ENCODE results near the gene ZFP42.
"Not testable (repeated sequence)": the region's sequence is repeated elsewhere in the genome, so short reads cannot be mapped to it uniquely, and the experiment has no call there.

The ZFP42 gene

DNA sequence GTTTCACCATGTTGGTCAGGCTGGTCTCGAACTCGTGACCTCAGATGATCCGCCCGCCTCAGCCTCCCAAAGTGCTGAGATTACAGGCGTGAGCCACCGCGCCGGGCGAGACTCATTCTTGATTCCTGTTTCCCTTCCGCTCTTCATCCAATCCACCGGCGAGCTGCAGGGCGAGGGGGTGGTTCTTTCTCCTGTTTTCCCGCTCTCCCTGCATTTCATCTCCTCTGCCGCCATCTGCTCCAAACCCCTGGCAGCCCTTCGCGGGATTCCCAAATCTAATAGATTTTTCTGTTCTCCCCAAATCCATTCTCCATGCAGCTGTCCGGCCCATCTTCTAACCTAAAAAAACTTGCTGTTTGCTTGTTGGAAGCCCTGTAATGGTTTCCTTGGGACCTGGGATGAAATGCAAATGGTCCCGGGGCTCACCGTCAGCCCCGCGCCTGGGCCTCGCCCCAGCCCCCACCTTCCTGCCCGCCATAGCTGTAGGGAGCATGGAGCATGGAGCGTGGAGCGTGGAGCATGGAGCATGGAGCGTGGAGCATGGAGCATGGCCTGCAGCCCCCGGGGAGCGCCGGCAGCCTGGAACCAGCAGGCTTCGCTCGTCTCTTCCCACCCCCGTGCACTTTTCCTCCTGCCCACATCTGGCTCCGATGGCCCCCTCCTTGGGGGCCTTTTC, 1.1 kb downstream of the ZFP42 start:
- DNase-seq = no peak
- H3F3A ChIP-seq (ENCODE audit: insufficient read depth, low read length) = no peaks in the 10 kb centered on the region
- H3K4me2 ChIP-seq (ENCODE audit: low read depth, low read length) = no peak overlapping the region
- H3K27me3 ChIP-seq (replicated peaks; ENCODE audit: insufficient read depth, low read length) = no peaks in the 10 kb centered on the region
- TF ChIP-seq EZH2 (optimal IDR thresholded peaks at IDR 0.05; ENCODE audit: low read depth, low read length) = no peak
- no peak for TF ChIP-seq EZH2phosphoT487 (IDR thresholded peaks at IDR 0.05; ENCODE audit: low read length)
- TF ChIP-seq, protein P1, sequence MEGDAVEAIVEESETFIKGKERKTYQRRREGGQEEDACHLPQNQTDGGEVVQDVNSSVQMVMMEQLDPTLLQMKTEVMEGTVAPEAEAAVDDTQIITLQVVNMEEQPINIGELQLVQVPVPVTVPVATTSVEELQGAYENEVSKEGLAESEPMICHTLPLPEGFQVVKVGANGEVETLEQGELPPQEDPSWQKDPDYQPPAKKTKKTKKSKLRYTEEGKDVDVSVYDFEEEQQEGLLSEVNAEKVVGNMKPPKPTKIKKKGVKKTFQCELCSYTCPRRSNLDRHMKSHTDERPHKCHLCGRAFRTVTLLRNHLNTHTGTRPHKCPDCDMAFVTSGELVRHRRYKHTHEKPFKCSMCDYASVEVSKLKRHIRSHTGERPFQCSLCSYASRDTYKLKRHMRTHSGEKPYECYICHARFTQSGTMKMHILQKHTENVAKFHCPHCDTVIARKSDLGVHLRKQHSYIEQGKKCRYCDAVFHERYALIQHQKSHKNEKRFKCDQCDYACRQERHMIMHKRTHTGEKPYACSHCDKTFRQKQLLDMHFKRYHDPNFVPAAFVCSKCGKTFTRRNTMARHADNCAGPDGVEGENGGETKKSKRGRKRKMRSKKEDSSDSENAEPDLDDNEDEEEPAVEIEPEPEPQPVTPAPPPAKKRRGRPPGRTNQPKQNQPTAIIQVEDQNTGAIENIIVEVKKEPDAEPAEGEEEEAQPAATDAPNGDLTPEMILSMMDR (IDR thresholded peaks at IDR 0.05; ENCODE audit: low read length) = no peak
- H4K20me1 ChIP-seq (ENCODE audit: insufficient read depth, low read length) = no peaks in the 10 kb centered on the region
- H3K9ac ChIP-seq (ENCODE audit: low read length) = no peak overlapping the region
- H3K9me2 ChIP-seq (replicated peaks; ENCODE audit: insufficient read depth, low read length) = no peaks in the 10 kb centered on the region
- no peaks in the 10 kb centered on the region for H3K36me3 ChIP-seq (replicated peaks; ENCODE audit: insufficient read depth, low read length)
- H3K27ac ChIP-seq (ENCODE audit: low read length) = no peak overlapping the region
- no peak overlapping the region for H3K4me3 ChIP-seq (ENCODE audit: low read length)
- H2AFZ ChIP-seq (ENCODE audit: low read length) = no peak overlapping the region
- H3K9me3 ChIP-seq (replicated peaks; ENCODE audit: insufficient read depth, low read length) = no peaks in the 10 kb centered on the region
- H3K4me1 ChIP-seq (ENCODE audit: low read length) = no peaks in the 10 kb centered on the region
- H3K79me2 ChIP-seq (ENCODE audit: low read length) = no peaks in the 10 kb centered on the region

DNA sequence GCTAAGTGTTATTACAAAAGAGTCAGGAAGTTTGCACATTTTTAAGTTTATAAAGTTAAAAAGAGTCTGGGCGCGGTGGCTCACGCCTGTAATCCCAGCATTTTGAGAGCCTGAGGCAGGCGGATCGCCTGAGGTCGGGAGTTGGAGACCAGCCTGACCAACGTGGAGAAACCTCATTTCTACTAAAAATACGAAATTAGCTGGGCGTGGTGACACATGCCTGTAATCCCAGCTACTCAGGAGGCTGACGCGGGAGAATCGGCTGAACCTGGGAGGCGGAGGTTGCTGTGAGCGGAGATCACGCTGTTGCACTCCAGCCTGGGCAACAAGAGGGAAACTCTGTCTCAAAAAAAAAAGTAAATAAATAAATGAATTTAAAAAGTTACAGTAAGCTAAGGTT, 2.4 kb downstream of the ZFP42 start:
- H3K9ac ChIP-seq (ENCODE audit: low read length); H2AFZ ChIP-seq (ENCODE audit: low read length); H3F3A ChIP-seq (ENCODE audit: insufficient read depth, low read length); H3K4me3 ChIP-seq (ENCODE audit: low read length); DNase-seq; H4K20me1 ChIP-seq (ENCODE audit: insufficient read depth, low read length); H3K4me2 ChIP-seq (ENCODE audit: low read depth, low read length); H3K4me1 ChIP-seq (ENCODE audit: low read length); H3K36me3 ChIP-seq (replicated peaks; ENCODE audit: insufficient read depth, low read length); H3K79me2 ChIP-seq (ENCODE audit: low read length); H3K27ac ChIP-seq (ENCODE audit: low read length); H3K9me2 ChIP-seq (replicated peaks; ENCODE audit: insufficient read depth, low read length); H3K27me3 ChIP-seq (replicated peaks; ENCODE audit: insufficient read depth, low read length); H3K9me3 ChIP-seq (replicated peaks; ENCODE audit: insufficient read depth, low read length): not testable (repeated sequence)

DNA sequence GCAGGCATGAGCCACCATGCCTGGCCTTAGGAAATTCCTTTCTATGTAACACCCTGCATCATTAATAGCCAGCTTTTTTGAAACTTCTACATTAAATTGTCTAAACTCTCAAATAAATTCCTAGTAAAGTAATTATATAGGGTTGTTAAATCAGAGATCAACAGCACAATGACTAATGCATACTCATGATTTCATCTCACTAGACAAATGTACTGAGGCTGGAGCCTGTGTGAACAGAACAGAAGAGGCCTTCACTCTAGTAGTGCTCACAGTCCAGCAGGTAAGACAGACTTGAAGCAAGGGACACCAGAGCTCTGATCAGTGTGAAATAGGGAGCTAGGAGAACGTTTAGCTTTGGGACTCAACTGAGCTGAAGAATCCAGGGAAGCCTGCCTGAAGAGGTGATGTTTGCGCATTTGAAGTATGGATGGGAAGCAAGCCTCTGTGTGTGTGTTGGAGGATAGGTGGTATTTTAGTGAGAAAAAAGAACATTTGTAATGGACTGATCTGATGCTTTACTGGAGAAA, 3.9 kb downstream of the ZFP42 start:
- H3F3A ChIP-seq (ENCODE audit: insufficient read depth, low read length) = no peaks in the 10 kb centered on the region
- no peak for DNase-seq
- TF ChIP-seq, protein P1 (IDR thresholded peaks at IDR 0.05; ENCODE audit: low read length) = no peak
- TF ChIP-seq EZH2 (optimal IDR thresholded peaks at IDR 0.05; ENCODE audit: low read depth, low read length) (no peak), EZH2phosphoT487 (IDR thresholded peaks at IDR 0.05; ENCODE audit: low read length) (no peak)
- H3K27me3 ChIP-seq (replicated peaks; ENCODE audit: insufficient read depth, low read length) = no peaks in the 10 kb centered on the region
- H2AFZ ChIP-seq (ENCODE audit: low read length) = no peak overlapping the region
- H4K20me1 ChIP-seq (ENCODE audit: insufficient read depth, low read length) = no peaks in the 10 kb centered on the region
- H3K79me2 ChIP-seq (ENCODE audit: low read length) = no peaks in the 10 kb centered on the region
- no peaks in the 10 kb centered on the region for H3K9me3 ChIP-seq (replicated peaks; ENCODE audit: insufficient read depth, low read length)
- no peak overlapping the region for H3K27ac ChIP-seq (ENCODE audit: low read length)
- no peaks in the 10 kb centered on the region for H3K4me1 ChIP-seq (ENCODE audit: low read length)
- no peaks in the 10 kb centered on the region for H3K9me2 ChIP-seq (replicated peaks; ENCODE audit: insufficient read depth, low read length)
- H3K4me3 ChIP-seq (ENCODE audit: low read length) = no peak overlapping the region
- no peaks in the 10 kb centered on the region for H3K36me3 ChIP-seq (replicated peaks; ENCODE audit: insufficient read depth, low read length)
- no peak overlapping the region for H3K9ac ChIP-seq (ENCODE audit: low read length)
- H3K4me2 ChIP-seq (ENCODE audit: low read depth, low read length) = no peak overlapping the region

DNA sequence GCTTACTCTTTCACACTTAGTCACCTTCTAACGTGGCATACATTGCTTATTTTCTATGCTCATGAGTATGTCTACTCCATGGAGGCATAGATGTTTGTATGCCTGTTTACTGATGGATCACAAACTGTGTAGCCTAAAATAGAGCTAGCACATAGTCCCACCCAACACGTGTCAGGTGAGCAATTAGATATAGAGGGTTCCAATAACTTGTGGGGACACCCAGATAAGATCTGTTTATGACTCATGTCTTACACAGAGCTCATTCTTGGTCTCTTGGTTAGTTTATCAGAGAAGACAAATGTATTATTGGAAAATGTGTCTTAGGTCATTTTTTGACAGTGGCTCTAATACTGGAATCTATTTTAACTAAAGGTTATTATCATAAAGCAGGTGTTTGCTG, 6.8 kb downstream of the ZFP42 start:
- H3K79me2 ChIP-seq (ENCODE audit: low read length) = no peaks in the 10 kb centered on the region
- H3K36me3 ChIP-seq (replicated peaks; ENCODE audit: insufficient read depth, low read length) = no peaks in the 10 kb centered on the region
- H3K9me2 ChIP-seq (replicated peaks; ENCODE audit: insufficient read depth, low read length) = no peaks in the 10 kb centered on the region
- no peak overlapping the region for H3K27ac ChIP-seq (ENCODE audit: low read length)
- H3K9me3 ChIP-seq (replicated peaks; ENCODE audit: insufficient read depth, low read length) = no peaks in the 10 kb centered on the region
- H3K4me1 ChIP-seq (ENCODE audit: low read length) = no peaks in the 10 kb centered on the region
- TF ChIP-seq EZH2 (optimal IDR thresholded peaks at IDR 0.05; ENCODE audit: low read depth, low read length) = no peak
- TF ChIP-seq, protein P1 (IDR thresholded peaks at IDR 0.05; ENCODE audit: low read length) = no peak
- no peak for DNase-seq
- no peak overlapping the region for H3K9ac ChIP-seq (ENCODE audit: low read length)
- no peaks in the 10 kb centered on the region for H3K27me3 ChIP-seq (replicated peaks; ENCODE audit: insufficient read depth, low read length)
- H3K4me3 ChIP-seq (ENCODE audit: low read length) = no peak overlapping the region
- no peaks in the 10 kb centered on the region for H3F3A ChIP-seq (ENCODE audit: insufficient read depth, low read length)
- H3K4me2 ChIP-seq (ENCODE audit: low read depth, low read length) = no peak overlapping the region
- H4K20me1 ChIP-seq (ENCODE audit: insufficient read depth, low read length) = no peaks in the 10 kb centered on the region
- no peak overlapping the region for H2AFZ ChIP-seq (ENCODE audit: low read length)
